SKM-1 treated with dmso at 0.1 percent for 144 hours (cell line): ENCODE data around the gene HOXB4.

ENCODE experiments used
- DNase-seq: peaks from one replicate; lab custom pipeline; 2025; ENCODE audit not compliant: unreplicated experiment; lab: John Stamatoyannopoulos, UW

Gene HOXB4

GRCh38 chr17:48575066-48575582 lies 3.0 kb downstream of the HOXB4 start:
- no peak for DNase-seq

- no peak for DNase-seq
Observed at GRCh38 chr17:48574505-48575065, 3.6 kb downstream of the HOXB4 start.

- DNase-seq = no peak
Observed at GRCh38 chr17:48571826-48572417, 6.2 kb downstream of the HOXB4 start.

GRCh38 chr17:48571024-48571818 lies 6.9 kb downstream of the HOXB4 start:
- no peak for DNase-seq

- DNase-seq = no peak
Observed at GRCh38 chr17:48570325-48571023, 7.7 kb downstream of the HOXB4 start.

- DNase-seq = no peak
Observed at GRCh38 chr17:48569674-48570324, 8.4 kb downstream of the HOXB4 start.

GRCh38 chr17:48569240-48569582 lies 8.9 kb downstream of the HOXB4 start:
- DNase-seq = no peak

- DNase-seq = no peak
Observed at GRCh38 chr17:48568499-48569239, 9.5 kb downstream of the HOXB4 start.

- no peak for DNase-seq
Observed at GRCh38 chr17:48567646-48568354, 10.3 kb downstream of the HOXB4 start.

- DNase-seq = no peak
Observed at GRCh38 chr17:48567209-48567608, 10.9 kb downstream of the HOXB4 start.

GRCh38 chr17:48566717-48567116 lies 11.4 kb downstream of the HOXB4 start:
- no peak for DNase-seq

GRCh38 chr17:48565925-48566710 lies 12.0 kb downstream of the HOXB4 start:
- no peak for DNase-seq

GRCh38 chr17:48565022-48565554 lies 13.1 kb downstream of the HOXB4 start:
- no peak for DNase-seq

- DNase-seq = no peak
Observed at GRCh38 chr17:48564188-48565021, 13.7 kb downstream of the HOXB4 start.

GRCh38 chr17:48563867-48564187 lies 14.3 kb downstream of the HOXB4 start:
- no peak for DNase-seq

GRCh38 chr17:48563385-48563838 lies 14.7 kb downstream of the HOXB4 start:
- DNase-seq = no peak

GRCh38 chr17:48562934-48563333 lies 15.2 kb downstream of the HOXB4 start:
- DNase-seq = no peak
